Lung (tissue), 12 donors: ENCODE measurements around the gene ZER1. TPM values are rescaled to one million over a fixed set of nuclear protein-coding genes. Genes with fewer than 3 reads are reported as not detected.

Source experiments
- ATAC-seq: fragments of 200-7000 bp; cut with Tn5 transposase; one replicate; pipeline ENCODE4 v1.9.1; 2020; ENCODE audit warnings: moderate number of reproducible peaks; ENCODE audit not compliant: insufficient read depth, low FRiP score
- DNase-seq, 3 donors: peaks; one replicate each; pipeline ENCODE4 v3.0.0-alpha.2; 2013 to 2017
- H3K27ac ChIP-seq, 2 donors: one replicate each; pipeline ENCODE4 v1.5.1; 2013; ENCODE audit warnings: mild to moderate bottlenecking in 2 of 2, moderate library complexity in 2 of 2, control low read depth in 1 of 2, inconsistent platforms in 1 of 2, low read depth in 1 of 2, low read length in 1 of 2
- H3K27me3 ChIP-seq, 3 donors: one replicate each; pipeline ENCODE4 v1.5.1; 2013; ENCODE audit warnings: low read length in 2 of 3; ENCODE audit not compliant: control insufficient read depth in 3 of 3, insufficient read depth in 3 of 3
- H3K36me3 ChIP-seq, 4 donors: one replicate each; pipeline ENCODE4 v1.5.1; 2013; ENCODE audit warnings: low read length in 4 of 4, mild to moderate bottlenecking in 1 of 4, moderate library complexity in 1 of 4; ENCODE audit not compliant: control insufficient read depth in 4 of 4, insufficient read depth in 4 of 4
- H3K4me1 ChIP-seq, 5 donors: one replicate each; pipeline ENCODE4 v1.5.1; 2013; ENCODE audit warnings: low read length in 5 of 5, mild to moderate bottlenecking in 2 of 5, moderate library complexity in 1 of 5; ENCODE audit not compliant: control insufficient read depth in 5 of 5, insufficient read depth in 5 of 5
- H3K4me3 ChIP-seq: one replicate; pipeline ENCODE4 v1.5.1; 2013; ENCODE audit warnings: mild to moderate bottlenecking, control low read depth, moderate library complexity
- H3K9ac ChIP-seq, 2 donors: one replicate each; pipeline ENCODE4 v1.5.1; 2013; ENCODE audit warnings: low read length in 2 of 2, control low read depth in 1 of 2; ENCODE audit not compliant: insufficient read depth in 1 of 2
- H3K9me3 ChIP-seq, 4 donors: one replicate each; pipeline ENCODE4 v1.5.1; 2013; ENCODE audit warnings: low read length in 3 of 4, mild to moderate bottlenecking in 1 of 4, moderate library complexity in 1 of 4; ENCODE audit not compliant: control insufficient read depth in 4 of 4, insufficient read depth in 3 of 4
- WGBS, 2 donors: extraction: QIAGEN DNeasy Blood & Tissue Kit; methylation state at CpG; one replicate each; pipeline ENCODE4 v1.1.7; 2013; 5-methylcytosine and 5-hydroxymethylcytosine counted together
- polyA plus RNA-seq, 2 donors: library from polyadenylated mRNA; stranded (reverse); fragments of 200-250 nt; gene quantifications; one replicate each; pipeline ENCODE4 v1.2.1, GENCODE V29; 2013
- total RNA-seq, 2 donors: library from RNA; depleted of rRNA in 1 of 2; stranded (reverse); fragments of >200 nt in 1 of 2; gene quantifications; one replicate each; pipeline ENCODE4 v1.2.1, GENCODE V29; 2014 to 2021
- TF ChIP-seq, protein P1 (sequence below): IDR thresholded peaks from 2 replicates; pipeline ENCODE4 v1.5.1; 2012; ENCODE audit warnings: mild to moderate bottlenecking; ENCODE audit errors: control extremely low read depth, extremely low read depth
- donor health status: control.
- donor health status: control.
- donor health status: Bipolar disorder and iron deficiency.
- donor health status: healthy.
- donor health status: DM: yes; HTN: yes; CAD: no.

ZER1 gene
- total and polyA plus RNA-seq, 4 donors: 17.6 to 39.0 (median 28.4) TPM

DNA sequence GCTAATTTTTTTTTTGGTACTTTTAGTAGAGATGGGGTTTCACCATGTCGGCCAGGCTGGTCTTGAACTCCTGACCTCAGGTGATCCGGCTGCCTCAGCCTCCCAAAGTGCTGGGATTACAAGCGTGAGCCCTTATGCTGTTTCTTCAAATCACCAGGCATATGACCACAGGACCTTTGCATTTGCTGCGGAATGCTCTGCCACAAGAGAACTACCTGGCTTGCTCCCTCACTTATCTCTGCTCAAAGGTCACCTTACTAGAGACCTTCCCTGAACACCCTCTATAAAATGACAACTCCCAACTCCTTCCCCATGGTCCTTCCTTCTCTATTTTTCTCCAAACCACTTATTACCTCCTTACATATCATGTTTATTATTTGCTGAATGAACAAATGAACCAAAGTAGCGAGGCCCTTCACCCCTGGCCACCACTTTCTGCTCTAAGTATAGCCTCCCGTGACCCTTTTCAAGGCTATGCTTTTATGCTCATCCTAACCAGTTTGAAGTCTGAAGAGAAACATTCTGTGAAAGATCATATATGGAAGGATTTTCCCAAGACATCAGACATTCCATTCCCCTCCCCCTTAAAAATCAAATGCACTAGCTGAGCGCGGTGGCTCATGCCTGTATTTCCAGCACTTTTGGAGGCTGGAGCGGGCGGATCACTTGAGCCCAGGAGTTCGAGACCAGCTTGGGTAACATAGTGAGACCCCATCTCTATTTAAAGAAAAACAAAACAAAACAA lies 1.3 kb downstream of the ZER1 start:
- no peak overlapping the region for H3K4me3 ChIP-seq
- peaks cover 0 to 4% (median 0%) of the 10 kb centered on the region in 4 donors for H3K36me3 ChIP-seq
- ATAC-seq (no peak), DNase-seq (no peak)
- peak overlapping the region in 1 of 2 donors; percentile 85 for H3K27ac ChIP-seq
- TF ChIP-seq, protein P1, sequence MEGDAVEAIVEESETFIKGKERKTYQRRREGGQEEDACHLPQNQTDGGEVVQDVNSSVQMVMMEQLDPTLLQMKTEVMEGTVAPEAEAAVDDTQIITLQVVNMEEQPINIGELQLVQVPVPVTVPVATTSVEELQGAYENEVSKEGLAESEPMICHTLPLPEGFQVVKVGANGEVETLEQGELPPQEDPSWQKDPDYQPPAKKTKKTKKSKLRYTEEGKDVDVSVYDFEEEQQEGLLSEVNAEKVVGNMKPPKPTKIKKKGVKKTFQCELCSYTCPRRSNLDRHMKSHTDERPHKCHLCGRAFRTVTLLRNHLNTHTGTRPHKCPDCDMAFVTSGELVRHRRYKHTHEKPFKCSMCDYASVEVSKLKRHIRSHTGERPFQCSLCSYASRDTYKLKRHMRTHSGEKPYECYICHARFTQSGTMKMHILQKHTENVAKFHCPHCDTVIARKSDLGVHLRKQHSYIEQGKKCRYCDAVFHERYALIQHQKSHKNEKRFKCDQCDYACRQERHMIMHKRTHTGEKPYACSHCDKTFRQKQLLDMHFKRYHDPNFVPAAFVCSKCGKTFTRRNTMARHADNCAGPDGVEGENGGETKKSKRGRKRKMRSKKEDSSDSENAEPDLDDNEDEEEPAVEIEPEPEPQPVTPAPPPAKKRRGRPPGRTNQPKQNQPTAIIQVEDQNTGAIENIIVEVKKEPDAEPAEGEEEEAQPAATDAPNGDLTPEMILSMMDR: no peak
- 76 to 90% methylated on average over 11 of the region's 11 CpGs for WGBS, 2 donors
- H3K27me3 ChIP-seq: no peaks in the 10 kb centered on the region
- peak overlapping the region in 1 of 2 donors; percentile 93 for H3K9ac ChIP-seq
- peaks cover 3 to 8% (median 5%) of the 10 kb centered on the region in 5 donors for H3K4me1 ChIP-seq
- no peaks in the 10 kb centered on the region for H3K9me3 ChIP-seq

DNA sequence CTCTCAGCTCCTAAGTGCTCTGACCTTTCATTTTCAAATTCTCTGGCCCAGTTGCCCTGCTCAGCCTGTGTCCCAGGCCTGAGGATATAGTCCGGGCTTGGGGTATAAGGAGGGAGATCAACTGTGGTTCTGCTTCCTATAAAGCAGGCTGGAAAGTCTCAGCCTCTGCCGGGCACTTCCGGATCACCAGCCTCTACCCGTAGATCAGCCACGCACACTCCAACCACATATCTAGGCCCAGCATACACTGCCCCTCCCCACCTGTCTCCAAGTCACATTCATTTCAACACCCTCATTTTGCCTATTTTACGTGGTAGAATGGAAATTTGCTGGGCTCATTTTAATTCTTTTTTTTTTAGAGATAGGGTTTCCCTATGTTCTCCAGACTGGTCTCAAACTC lies 3.1 kb downstream of the ZER1 start:
- Histone ChIP-seq H3K36me3 (peaks cover 0 to 8% (median 0%) of the 10 kb centered on the region in 4 donors), H3K27ac (no peak overlapping the region), H3K4me1 (peaks cover 3 to 8% (median 7%) of the 10 kb centered on the region in 5 donors), H3K4me3 (no peak overlapping the region), H3K9me3 (no peaks in the 10 kb centered on the region), H3K27me3 (no peaks in the 10 kb centered on the region), H3K9ac (no peak overlapping the region)
- DNase-seq (no peak), ATAC-seq (no peak)
- TF ChIP-seq, protein P1: no peak
- 86 to 87% methylated on average over 6 of the region's 6 CpGs for WGBS, 2 donors

DNA sequence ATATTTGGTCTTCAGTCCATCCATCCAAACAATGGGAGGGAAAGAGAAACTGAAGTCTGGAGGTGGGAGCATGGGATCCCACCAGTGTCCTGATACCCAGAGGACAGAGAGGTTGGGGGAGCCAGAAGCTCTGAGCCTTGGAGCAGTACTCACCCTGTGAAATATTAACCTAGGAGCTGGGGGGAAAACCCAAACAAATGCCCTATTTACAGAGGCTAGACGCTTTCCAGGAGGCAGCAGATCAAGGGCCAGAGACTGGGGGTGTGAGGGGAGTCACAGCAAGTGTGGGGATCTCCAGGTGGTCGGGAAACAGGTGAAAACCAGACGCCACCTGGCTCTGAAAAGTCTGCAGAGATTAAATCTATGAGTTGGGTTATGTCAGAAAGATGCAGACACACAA lies 6.2 kb downstream of the ZER1 start:
- WGBS, 2 donors: 77 to 82% methylated on average over 3 of the region's 3 CpGs
- ATAC-seq: no peak
- DNase-seq: no peak
- no peaks in the 10 kb centered on the region for H3K9me3 ChIP-seq
- TF ChIP-seq, protein P1: no peak
- H3K36me3 ChIP-seq: peaks cover 0 to 8% (median 1%) of the 10 kb centered on the region in 4 donors
- peaks cover 0 to 7% (median 2%) of the 10 kb centered on the region in 5 donors for H3K4me1 ChIP-seq
- no peak overlapping the region for H3K27ac ChIP-seq
- no peak overlapping the region for H3K4me3 ChIP-seq
- H3K27me3 ChIP-seq: no peaks in the 10 kb centered on the region
- H3K9ac ChIP-seq: no peak overlapping the region
